ENCODE data around the gene PDE4D.

The PDE4D gene

DNA sequence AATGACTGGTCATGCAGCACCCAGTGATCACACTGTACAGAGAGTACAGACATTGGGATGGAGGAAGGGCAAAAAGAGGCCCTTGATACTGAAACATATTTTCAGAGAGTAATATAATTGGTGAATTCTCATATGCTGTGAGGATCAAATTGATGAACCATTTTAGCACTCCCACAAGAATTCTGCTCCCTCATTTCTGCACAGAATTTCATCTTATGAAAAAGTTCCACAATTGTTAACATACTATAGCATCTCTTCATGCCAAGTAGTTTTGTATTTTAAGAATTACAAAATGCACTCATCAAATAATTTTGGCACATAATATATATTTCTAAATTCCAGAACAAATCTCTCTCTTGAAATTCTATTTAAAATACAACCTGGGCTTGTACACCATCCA is 351.2 kb downstream of the PDE4D start:
- DNase-seq, result no peak

DNA sequence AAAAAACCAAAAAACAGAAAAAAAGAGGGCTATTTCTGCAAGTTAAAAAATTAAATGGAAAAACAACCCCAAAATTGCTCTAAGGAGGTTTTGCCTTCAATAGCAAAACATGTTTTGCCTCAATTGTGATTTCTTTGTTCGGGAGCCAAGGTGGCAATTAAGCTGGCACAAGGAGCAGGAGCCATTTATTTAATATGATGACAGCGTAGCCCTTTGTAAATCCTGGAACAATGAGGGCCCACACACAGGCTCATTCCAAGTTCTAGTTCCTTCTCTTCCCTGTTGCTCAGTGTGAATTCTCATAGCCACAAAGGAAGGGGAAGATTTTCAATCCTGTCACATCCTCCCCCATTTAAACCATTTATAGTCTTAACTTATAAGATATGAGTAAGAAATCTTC is 353.2 kb downstream of the PDE4D start:
- DNase-seq, result no peak

DNA sequence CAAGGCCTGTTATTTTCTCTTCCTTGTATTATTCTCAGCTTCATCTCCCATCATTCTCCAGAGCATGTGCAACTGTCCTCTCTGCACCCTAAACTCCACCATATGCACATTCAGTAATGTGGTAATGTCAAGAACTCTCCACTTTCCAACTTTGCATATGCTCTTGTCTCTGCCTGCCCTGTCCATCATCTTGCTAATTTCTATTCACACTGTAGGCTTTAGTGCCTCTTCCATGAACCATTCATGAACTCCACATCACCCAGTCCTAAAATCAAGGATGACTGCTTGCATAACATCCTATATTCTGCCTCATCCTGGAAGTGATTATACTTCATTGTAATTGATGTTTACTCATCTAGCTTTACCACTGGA is 354.8 kb downstream of the PDE4D start:
- DNase-seq, result no peak

DNA sequence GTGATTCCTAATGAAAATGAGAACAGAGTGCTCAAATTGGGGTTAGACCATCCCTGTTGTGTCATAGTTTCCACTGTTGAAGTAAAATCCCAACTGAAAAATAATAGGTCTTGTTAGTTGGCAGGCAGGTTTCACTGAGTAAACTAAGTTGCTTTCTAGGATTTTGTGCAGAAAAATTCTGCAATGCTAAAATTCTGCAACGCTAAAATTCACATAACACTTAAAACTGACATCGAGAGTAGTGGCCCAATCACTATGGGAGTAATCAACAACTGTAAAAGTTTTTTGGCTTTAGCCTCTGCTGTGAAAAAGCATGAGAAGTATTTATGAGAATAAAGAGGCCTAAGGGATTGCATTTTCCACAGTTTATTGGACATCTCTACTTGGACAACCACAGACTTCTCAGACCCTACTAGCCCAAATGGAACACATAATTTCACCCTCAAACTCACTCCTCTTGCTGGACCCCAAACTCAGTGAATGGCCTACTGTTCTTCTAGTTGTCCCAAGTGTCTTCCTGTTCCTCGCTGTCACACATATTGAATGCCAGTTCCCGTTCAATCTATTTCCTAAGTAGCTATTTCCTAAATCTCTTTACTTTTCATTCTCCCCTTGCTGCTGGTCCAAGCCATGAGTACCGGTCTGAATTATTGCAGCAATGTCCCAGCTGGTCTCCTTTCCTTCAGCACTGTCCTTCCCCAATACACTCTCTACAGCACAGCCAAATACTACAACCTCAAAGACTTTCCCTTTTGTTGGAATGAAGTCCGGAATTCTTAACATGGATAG is 355.4 kb downstream of the PDE4D start:
- no peak for DNase-seq

DNA sequence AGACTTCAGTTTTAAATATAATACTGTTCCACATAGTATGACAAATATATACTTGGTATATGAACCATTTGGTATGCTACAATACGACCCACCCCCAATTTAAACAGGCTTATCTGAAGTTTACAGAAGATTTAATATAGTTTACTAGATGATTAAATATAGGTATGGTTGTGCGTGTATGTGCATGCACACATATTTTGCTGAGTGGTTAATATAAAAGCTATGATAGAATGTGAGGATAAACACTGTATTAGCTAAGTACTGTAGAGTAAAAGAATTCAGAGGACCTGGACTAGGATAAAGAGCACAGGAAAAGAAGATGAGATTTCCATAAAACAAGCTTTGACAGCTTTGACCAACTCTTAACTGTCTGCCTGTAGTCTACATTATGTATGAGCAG is 356.7 kb downstream of the PDE4D start:
- DNase-seq, result no peak

DNA sequence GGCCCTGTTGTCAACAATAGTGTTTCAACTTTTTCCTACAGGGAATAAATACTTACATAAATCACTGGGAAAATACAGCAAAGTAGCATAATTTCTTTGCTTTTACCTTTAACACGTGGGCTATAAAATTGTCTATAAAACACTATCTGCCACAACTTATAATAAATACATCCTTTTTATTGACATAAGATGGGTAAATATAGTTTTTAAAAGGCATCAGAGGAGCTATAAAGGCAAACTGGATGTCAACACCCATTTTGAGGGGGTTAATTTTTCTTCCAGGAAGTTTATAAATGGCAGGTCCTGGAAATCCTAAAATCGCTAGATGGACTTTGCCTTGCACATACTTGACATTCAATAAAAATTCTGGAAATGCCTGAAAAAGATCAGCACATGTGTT is 358.0 kb downstream of the PDE4D start:
- no peak for DNase-seq

DNA sequence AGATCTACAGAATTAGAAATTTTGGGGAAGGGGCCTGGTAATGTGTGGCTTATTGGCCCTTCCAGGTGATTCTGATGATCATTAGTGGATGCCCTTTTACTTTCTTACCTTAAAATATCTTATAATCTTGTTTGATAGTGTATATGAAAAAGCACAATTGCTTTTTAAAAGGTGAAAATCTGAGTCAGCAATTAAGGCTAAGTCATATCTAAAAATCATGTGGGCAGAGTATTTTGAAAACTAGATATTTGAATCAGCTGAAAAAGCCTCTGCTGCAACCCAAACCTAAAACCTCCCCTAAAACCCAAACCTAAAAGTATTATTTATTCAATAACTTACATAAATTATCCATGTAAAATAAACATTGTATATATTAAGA is 359.8 kb downstream of the PDE4D start:
- no peak for DNase-seq

DNA sequence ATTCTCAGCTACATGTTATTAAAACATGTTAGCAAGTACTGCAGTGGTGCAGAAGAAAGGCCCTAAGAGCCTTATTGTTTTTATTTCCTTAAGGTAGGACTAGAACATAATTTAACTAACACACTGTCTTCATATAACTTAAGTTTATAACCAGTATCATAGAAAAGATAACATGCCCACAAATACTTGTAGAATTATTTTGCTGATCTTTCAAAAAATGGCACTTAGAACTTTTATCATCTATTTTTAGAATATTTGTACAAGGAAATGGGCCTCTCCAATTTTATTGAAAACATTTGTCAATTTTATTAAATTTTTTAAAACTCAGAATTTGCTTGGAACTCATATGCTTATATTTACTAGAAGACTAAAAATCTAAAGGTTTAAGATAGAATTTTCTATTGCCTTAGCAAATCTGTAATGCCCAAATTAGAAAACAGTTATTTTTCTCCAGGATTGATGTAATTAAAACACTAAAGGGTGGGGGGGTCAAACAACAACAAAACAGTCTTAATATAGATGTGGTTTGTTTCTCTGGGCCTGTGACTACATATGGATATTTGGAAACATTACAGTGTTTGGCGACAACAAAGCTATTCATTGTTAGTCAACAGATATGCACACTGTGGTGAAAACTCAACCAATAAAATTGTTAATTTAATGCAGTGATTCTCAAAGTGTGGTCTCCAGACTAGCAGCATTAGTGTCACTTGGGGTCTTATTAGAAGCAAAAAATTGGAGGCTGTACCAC is 360.4 kb downstream of the PDE4D start:
- no peak for DNase-seq

DNA sequence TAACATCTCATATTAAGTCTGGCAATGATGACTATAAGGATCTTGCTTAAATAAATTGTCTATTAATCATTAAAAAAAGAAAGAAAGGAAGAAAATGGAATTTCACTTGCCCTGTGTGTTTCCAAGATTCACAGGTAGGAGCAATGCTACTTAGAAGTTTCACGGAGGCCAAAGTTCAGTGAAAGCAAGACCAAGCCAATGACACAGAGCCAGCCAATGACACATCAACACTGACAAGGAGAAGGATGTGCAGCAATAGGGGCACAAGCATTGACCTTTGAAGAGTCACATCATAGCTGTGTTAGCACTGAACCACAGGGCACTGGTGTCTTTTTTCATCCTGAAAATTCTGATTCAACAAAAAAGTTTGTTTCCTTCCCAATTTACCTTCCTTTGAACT is 364.3 kb downstream of the PDE4D start:
- DNase-seq, result no peak

DNA sequence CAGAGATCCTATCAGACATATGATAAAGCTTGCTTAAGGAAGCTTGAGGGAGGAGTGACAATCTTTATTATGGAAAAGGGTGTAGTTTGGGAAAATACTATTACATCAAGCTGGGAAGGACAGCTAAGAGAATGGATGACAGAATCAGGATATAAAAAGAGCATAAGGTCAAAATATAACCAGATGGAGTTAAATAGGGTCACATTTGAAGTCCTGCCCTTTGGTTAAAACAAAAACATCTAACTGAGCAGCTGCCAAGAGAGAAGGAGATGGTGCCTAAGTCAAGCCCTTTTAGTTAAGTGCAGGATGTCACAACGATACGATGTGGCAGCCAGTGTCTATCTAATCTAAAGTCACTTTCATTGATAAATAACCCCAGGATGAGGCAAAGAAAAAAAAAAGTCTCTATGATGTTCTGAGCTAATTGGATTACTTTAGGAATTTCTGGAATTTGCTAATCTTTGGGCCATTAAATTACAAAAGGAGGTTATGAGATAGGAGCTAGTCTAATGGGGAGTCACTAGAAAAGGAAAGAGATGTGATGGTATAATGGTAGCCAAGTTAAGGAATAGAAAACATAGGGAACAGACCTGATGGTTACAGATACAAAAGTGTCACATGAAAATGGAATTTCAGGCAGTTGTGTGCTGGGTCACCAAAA is 365.2 kb downstream of the PDE4D start:
- DNase-seq, result peak; percentile 7

DNA sequence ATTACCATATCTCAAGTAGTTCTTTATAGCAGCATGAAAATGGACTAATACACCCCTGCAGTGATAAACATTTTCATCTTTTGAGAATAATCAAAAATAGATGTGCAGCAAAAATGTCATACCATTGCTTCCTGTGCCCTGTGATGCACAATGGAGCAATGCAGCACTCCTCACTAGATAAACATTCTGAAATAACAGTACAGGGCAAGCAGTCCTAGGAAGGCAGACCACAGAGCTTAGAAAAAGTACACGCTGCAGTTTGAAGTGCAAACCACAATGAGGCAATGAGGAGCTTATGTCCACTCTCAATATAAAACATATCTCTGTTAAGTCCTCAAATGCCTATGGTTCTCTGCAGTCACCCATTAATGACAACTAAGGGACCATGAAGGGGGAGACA is 367.6 kb downstream of the PDE4D start:
- DNase-seq, result peak; percentile 67

DNA sequence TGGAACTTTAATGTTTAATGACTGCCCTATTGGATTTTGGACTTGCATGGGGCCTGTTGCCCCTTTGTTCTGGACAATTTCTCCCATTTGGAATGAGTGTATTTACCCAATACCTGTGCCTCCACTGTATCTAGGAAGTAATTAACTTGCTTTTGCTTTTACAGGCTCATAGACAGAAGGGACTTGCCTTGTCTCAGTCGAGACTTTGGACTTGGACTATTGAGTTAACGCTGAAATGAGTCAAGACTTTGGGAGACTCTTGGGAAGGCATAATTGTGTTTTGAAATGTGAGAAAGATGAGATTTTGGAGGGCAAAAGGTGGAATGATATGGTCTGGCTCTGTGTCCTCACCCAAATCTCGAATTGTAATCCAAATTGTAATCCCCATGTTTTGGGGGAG is 368.2 kb downstream of the PDE4D start:
- no peak for DNase-seq

DNA sequence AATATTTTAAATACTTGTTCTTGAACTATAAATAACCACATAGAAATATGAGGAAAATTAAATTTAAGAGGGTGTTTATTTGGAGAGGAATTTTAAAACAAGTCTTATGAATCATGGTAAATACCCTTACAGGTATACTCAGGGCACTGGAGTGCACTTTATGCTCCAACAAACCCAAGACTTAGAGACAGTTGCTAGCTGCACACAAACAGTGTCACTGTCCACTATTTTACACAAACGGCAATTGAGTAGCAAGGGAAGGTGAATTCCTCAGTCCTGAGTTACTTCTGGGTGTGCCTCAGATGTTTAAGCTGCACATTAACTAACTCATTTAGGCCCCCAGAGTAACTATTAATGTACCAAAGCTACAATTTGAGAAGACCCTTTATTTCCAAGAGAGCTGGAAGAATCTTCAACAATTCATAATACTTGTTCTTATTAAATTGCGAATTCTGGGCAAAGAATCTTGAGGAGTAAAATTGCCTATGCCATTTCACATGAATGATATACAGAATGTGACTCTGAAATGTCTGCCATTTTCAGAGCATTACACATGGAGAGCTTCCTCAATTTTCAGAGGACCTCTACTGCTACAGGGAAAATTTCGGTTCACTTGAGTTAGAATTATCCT is 371.2 kb downstream of the PDE4D start:
- DNase-seq, result no peak

DNA sequence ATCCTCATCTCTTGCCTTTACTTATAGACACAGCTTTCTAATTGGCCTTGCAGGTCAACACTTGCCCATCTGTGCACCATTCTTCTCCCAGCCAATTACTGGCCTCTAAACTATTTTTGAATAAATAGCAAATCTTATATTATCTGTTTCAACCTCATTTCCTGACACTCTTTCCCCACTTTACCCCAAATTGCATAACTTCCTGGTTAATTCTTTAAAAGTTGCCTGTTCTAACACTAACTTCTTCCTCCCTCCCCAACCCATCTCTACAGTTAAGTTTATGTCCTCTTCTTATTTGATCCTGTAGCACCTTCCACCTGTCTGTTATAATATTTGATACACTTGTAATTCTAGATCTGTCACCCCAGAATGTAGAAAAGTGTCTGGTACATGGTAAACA is 372.1 kb downstream of the PDE4D start:
- DNase-seq, result no peak

DNA sequence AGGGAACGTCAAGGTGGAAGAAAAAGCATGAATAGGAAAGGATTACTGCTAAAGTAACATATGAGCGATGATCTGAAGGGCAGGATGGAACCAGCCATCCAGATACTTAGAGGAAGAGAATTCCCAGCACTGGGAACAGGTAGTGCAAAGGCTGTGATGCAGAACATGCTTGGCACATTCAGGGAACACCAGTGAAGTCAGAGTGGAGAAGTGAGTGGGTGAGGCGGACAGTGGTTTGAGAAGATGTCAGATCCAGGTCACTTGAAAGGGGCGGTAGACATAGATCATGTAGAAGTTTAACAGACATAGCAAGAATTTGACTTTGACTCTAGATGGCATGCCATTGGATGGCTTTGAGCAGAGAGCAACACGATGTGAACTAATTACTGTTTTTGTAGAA is 374.2 kb downstream of the PDE4D start:
- no peak for DNase-seq

DNA sequence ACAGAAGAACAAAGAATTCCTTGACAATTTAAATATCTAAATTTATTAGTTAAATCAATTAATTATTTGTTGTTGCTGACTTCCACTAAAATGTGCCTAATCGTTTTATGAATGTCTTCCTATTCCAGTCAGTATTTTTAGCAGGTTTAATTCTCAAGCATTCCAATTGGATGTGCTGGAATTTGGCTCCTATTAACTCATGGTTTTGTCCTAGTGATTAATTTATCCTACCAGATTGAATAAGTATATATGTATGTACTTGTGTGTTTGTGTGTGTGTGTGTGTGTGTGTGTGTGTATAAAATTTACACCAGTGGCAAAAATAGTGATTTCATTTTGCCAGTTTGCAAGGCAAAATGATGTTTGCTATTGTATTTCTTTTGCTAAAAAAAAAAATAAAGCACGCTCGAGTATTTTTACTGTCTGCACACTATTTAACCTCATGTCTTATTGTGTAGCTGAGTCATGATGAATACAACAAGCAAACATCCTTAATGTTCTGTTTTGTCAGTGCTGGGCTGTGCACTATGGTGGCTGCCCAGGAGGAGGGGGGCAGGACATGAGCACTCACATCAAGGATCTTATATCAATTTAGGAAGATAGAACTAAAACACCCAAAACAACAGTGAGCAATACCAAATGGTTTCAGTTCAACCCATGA is 375.5 kb downstream of the PDE4D start:
- peak; percentile 80 for DNase-seq

DNA sequence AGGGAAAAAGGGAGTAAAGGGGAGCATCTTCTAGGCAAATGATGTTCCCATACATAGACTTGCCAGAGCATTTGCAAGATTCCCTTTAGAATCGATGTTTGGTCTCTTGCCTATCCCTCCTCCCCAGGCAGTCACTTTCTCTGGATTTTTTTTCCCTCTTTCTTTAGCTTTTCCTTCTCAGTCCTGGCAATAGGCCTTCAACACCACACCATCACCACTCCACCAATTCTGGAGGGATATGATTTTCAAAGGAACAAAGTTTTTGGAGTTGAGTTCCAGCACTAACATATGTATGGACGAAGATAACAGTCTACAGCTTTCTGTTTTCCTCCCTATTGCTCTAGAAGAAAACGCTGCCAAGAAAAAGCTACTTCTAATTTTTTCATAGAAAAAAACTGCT is 377.4 kb downstream of the PDE4D start:
- no peak for DNase-seq

DNA sequence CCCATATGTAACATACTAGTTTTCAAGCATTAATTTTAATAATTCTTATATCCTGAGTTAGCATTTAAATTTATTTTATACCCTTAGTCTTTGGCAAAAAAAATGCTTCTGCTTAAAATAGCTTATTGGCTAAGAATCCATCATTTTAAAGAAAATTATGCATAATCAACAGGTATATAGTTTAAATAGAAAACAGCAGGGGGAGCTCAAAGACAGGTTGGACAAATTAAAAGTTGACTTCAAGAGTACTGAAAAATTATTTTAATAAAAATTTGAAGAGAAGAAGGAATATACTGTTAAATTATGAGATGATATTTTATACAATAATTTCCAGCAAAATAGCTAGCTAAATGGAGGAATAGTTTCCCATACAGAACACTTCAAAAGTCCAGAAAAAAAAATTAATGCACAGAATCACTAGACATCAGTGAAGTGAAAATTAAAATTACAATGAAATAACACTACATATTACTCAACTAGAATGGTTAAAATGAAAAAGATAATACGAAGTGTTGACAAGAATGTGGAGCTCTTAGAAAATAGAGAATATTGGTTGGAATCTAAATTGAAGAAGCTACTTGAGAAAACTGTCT is 387.1 kb downstream of the PDE4D start:
- no peak for DNase-seq

DNA sequence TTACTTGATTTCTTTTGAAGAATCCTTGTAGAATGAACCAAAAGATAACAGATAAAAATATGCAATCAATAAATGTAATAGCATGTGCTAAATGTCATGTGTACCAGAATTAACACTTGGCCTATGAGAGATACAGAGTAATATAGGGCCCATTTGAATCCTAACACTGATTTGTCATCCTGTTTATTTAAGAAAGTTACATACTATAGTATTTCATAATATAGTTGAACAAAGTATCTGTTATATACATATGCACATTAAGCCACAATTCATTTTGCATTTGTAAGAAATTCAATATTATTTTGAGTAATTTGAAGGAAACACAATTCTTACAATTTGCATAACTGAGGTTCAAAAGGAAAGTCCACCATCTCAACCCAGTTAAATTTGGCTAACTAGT is 389.5 kb downstream of the PDE4D start:
- no peak for DNase-seq

DNA sequence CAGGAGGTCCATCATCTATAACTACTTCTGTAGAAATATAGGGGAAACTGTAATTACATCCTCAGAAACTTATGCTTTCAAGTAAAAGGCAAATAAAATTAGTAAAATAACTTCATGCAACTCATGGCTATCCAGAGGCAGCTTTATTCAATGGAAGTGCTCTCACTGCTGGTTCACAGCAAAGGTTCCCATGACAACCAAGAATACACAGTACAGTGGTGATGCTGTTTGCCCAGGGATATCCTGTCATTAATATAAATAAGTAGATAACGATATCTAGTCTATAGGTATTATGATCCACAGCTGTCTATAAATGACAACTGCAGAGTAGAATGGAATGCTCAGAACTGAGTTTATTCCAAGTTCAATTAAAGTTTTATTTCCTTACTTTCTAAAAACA is 390.3 kb downstream of the PDE4D start:
- no peak for DNase-seq

DNA sequence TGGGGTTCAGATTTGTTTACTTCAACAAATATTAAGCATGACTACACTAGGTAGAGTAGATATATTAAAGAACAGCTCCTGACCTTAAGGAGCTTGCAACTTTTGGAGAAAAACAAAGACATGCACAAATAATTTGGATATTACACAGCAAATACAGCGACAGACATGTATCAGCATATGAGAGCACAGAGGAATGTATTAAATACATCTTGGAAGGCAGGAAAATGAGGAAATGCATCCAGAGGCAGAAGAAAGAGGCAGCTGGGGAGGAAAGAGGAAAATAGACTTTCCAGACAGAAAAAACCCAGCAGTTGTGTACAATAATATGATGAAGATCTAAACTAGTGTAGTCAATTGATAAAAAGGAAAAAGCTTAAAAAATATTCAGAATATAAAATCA is 392.2 kb downstream of the PDE4D start:
- no peak for DNase-seq

DNA sequence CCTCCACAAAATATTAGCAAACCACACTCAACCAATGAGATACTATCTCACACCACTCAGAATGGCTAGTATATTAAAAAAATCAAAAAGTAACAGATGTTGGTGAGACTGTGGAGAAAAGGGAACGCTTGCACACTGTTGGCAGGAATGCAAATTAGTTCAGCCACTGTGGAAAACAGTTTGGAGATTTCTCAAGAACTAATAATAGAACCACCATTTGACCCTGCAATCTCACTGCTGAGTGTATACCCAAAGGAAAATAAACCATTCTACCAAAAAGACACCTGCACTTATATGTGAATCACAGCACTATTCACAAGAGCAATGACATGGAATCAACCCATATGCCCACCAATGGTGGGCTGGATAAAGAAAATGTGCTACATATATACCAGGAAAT is 393.5 kb downstream of the PDE4D start:
- DNase-seq, result no peak

DNA sequence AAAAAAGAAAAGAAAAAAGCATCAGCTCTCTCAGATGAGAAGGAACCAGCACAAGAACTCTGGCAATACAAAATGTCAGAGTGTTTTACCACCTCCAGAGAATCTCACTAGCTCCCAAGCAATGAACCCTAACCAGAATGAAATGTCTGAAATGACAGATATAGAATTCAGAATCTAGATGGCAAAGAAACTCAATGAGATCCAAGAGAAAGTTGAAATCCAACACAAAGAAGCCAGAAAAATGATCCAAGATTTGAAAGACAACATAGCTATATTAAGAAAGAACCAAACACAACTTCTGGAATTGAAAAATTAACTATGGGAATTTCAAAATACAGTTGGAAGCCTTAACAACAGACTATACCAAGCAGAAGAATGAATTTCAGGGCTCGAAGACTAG is 396.3 kb downstream of the PDE4D start:
- DNase-seq, result no peak
